OCI-LY3 (cell line): Measurements from ENCODE around the gene LAG3.

Experiments used
- EZH2phosphoT487 ChIP-seq: fragments of 200-600 bp; shearing (Covaris generic); IDR thresholded peaks from 2 replicates; pipeline ENCODE4 v1.6.1; 2018; ENCODE audit warnings: antibody characterized with exemption, mixed run types, low read depth
- TF ChIP-seq, protein P1 (sequence below): fragments of 200-600, 300-600 bp; sonication (generic); IDR thresholded peaks from 2 replicates; pipeline ENCODE4 v1.5.1; 2014; ENCODE audit warnings: antibody characterized with exemption, low read length, low read depth

- TF ChIP-seq, protein P1, sequence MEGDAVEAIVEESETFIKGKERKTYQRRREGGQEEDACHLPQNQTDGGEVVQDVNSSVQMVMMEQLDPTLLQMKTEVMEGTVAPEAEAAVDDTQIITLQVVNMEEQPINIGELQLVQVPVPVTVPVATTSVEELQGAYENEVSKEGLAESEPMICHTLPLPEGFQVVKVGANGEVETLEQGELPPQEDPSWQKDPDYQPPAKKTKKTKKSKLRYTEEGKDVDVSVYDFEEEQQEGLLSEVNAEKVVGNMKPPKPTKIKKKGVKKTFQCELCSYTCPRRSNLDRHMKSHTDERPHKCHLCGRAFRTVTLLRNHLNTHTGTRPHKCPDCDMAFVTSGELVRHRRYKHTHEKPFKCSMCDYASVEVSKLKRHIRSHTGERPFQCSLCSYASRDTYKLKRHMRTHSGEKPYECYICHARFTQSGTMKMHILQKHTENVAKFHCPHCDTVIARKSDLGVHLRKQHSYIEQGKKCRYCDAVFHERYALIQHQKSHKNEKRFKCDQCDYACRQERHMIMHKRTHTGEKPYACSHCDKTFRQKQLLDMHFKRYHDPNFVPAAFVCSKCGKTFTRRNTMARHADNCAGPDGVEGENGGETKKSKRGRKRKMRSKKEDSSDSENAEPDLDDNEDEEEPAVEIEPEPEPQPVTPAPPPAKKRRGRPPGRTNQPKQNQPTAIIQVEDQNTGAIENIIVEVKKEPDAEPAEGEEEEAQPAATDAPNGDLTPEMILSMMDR: no peak
- TF ChIP-seq EZH2phosphoT487: no peak
These were observed 35.6 kb upstream of the LAG3 start for GRCh38 chr12:6736754-6737153.
